Measurements from ENCODE around the gene ANKH.

ANKH gene

GRCh38 chr5:14757850-14758249 is 113.7 kb downstream of the ANKH start:
- no peak for DNase-seq

GRCh38 chr5:14756478-14756877 is 115.1 kb downstream of the ANKH start:
- DNase-seq: no peak

GRCh38 chr5:14753947-14754346 is 117.6 kb downstream of the ANKH start:
- no peak for DNase-seq

- no peak for DNase-seq
These were observed 118.3 kb downstream of the ANKH start for GRCh38 chr5:14753292-14753691.

- no peak for DNase-seq
These were observed 119.0 kb downstream of the ANKH start for GRCh38 chr5:14752497-14753071.

GRCh38 chr5:14750712-14751111 is 120.9 kb downstream of the ANKH start:
- DNase-seq: no peak

GRCh38 chr5:14749579-14750101 is 121.9 kb downstream of the ANKH start:
- DNase-seq: no peak

GRCh38 chr5:14748180-14748900 is 123.2 kb downstream of the ANKH start:
- DNase-seq: no peak

GRCh38 chr5:14745753-14746152 is 125.8 kb downstream of the ANKH start:
- no peak for DNase-seq

- DNase-seq: no peak
These were observed 126.4 kb downstream of the ANKH start for GRCh38 chr5:14745188-14745563.

GRCh38 chr5:14744296-14745187 is 127.0 kb downstream of the ANKH start:
- no peak for DNase-seq

GRCh38 chr5:14743601-14744295 is 127.8 kb downstream of the ANKH start:
- DNase-seq: no peak

- no peak for DNase-seq
These were observed 129.1 kb downstream of the ANKH start for GRCh38 chr5:14742498-14742897.

- DNase-seq: no peak
These were observed 129.7 kb downstream of the ANKH start for GRCh38 chr5:14741801-14742440.

- DNase-seq: no peak
These were observed 130.4 kb downstream of the ANKH start for GRCh38 chr5:14741131-14741530.

- no peak for DNase-seq
These were observed 131.6 kb downstream of the ANKH start for GRCh38 chr5:14739981-14740380.

GRCh38 chr5:14739538-14739937 is 132.0 kb downstream of the ANKH start:
- DNase-seq: no peak

- DNase-seq: no peak
These were observed 133.5 kb downstream of the ANKH start for GRCh38 chr5:14738050-14738449.

GRCh38 chr5:14737291-14737690 is 134.3 kb downstream of the ANKH start:
- no peak for DNase-seq

- no peak for DNase-seq
These were observed 135.6 kb downstream of the ANKH start for GRCh38 chr5:14735944-14736343.

GRCh38 chr5:14734396-14734795 is 137.2 kb downstream of the ANKH start:
- DNase-seq: no peak

- DNase-seq: no peak
These were observed 137.9 kb downstream of the ANKH start for GRCh38 chr5:14733661-14734060.

GRCh38 chr5:14732991-14733390 is 138.6 kb downstream of the ANKH start:
- no peak for DNase-seq

Data from DMS153 (cell line).